ENCODE measurements around the gene INF2.
"Not testable (repeated sequence)": the region's sequence is repeated elsewhere in the genome, so short reads cannot be mapped to it uniquely, and the experiment has no call there.

Gene INF2

GRCh38 chr14:104657101-104657524 is 32.3 kb upstream of the INF2 start:
- DNase-seq (ENCODE audit: low read depth): no peak

GRCh38 chr14:104657563-104658324 is 31.7 kb upstream of the INF2 start:
- DNase-seq (ENCODE audit: low read depth): no peak

DNA sequence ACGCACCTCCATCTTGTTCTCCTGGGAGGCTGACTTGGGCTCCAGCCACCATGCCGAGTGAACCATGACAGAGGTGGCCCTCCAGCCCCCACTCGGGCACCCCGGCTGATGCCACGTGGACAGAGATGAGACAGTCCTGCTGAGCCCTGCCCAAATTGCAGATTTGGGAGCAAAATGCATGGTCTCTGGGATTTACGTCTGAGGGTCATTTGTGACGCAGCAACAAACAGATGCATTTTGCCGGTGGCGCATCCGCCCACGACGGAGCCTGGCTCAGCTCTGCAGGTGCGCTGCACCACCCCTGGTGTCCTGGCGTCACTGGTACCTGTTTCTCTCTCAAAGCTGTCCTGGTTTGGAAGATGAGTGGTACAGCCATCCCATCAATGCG is 31.1 kb upstream of the INF2 start:
- no peak for DNase-seq (ENCODE audit: low read depth)

DNA sequence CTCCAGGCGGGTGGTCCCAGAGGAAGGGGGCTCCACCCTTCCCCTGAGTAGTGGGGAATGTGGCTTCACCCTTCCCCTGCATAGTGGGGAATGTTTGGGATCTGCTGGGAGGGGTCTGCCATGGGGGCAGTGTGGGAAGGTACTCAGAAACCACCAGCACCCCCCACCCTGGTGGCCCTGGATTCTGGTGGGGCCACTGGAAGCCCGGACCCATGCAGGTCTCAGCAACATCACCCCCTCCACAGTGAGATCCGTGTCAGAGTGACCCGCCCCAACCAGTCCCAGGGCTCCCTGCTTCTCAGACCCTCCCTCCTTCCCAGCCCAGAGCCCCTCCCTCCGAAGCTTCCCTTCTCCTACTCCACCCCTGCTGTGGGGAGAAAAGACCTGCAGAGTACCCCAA is 30.3 kb upstream of the INF2 start:
- DNase-seq (ENCODE audit: low read depth): no peak

DNA sequence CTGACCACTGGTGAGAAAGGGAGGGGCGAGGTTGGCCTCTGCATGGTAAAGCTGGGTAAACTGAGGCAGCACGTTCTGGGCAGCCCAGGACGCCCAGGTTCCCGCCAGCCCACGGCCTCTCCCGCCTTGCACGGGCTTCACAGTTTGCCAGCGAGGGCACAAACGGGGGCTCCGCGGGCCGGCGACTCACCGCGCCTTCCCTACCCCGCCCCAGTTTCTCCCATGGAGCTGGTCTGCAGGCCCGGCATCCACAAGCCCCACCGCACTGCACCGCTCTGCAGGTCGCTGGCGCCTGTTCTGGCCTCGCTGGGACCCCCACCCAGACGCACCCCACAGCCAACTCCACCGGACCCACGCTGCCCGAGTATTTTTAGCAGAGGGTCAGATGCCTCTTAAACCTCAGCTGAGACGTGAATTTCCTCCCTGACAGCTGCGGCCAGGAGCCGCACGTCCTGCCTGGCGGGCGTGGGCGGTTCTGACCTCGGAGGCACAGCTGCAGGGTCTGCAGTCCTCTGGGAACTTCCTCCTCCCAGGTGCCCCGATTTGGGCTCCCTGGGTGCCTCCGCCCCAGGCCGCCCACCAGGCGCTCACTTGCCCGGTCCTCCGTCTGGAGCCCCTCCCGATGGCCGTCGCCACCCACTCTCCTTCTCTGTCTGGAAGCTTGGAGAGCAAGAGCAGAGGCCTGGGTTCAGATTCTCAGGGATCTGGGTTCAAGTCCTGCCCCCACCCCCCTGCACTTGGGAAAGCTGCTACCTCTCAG is 29.5 kb upstream of the INF2 start:
- no peak for DNase-seq (ENCODE audit: low read depth)

GRCh38 chr14:104660597-104660996 is 28.8 kb upstream of the INF2 start:
- no peak for DNase-seq (ENCODE audit: low read depth)

DNA sequence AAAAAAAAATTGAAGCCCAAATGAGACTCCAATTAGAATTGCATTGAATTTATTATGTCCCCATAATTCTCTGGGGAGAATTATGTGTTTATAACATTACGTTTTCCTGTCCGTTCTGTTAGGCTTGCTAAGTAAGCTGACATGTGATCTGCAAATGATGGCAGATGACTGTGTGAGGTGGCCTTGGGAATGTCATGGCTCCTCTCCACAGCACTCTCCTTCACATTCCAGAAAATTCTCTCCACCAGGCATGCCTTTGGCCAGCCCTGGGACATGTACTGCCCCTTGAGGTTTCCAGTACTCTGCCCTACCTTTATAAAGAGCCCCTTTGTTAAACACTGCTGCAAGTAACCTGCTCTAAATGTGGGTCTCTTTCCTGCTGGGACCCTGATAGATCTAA is 28.3 kb upstream of the INF2 start:
- no peak for DNase-seq (ENCODE audit: low read depth)

GRCh38 chr14:104661528-104662157 is 27.8 kb upstream of the INF2 start:
- not testable (repeated sequence) for DNase-seq (ENCODE audit: low read depth)

DNA sequence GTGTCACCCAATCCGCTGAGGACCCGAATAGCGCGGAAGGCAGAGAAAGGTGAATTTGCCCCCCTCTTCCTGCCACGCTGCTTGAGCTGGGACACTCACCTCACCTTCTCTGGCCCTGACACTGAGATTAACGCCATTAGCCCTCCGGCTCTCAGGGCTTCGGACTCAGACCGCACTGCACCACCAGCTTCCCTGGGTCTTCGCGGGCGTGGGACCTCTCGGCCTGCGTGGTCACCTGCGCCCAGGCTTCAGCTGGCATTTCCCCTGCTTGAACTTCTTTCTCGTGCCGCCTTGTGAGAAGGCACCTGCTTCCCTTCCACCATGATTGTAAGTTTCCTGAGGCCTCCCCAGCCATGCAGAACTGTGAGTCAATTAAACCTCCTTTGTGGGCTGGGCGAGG is 26.9 kb upstream of the INF2 start:
- not testable (repeated sequence) for DNase-seq (ENCODE audit: low read depth)

GRCh38 chr14:104664107-104664506 is 25.3 kb upstream of the INF2 start:
- no peak for DNase-seq (ENCODE audit: low read depth)

DNA sequence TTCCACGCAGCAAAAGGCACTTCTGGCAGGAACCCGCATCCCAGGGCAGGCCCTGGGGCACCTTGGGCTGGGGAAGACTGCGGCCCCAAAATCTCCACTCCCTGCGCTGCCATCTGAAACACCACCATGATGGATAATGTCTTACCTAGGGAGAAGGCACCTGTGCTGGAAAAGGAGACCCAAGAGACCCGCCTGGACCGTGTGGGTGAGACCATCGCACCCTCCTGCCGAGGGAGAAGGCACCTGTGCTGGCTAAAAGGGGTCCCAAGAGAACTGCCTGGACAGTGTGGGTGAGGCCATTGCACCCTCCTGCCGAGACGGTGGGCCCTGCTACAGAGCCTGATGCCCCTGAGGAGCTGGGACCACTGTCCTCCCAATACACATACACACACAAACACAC is 24.8 kb upstream of the INF2 start:
- DNase-seq (ENCODE audit: low read depth): no peak

DNA sequence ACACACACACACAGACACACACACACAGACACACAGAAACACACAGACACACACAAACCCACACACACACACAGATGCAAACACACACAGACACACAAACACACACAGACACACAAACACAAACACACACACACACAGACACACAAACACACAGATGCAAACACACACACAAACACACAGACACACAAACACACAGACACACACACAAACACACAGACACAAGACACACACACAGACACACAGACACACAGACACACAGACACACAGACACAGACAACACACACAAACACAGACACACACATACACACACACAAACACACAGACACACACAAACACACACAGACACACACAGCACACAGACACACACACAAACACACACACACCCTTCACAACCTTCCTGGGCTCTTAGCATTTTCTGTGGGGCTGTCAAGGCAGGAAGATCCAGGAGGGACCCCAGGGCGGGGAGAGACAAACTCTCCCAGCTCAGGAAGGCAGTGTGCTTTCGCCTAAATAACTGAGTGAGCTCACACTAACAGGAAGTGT is 24.2 kb upstream of the INF2 start:
- DNase-seq (ENCODE audit: low read depth): no peak

- DNase-seq (ENCODE audit: low read depth): no peak
Measured at GRCh38 chr14:104665657-104666522, 23.5 kb upstream of the INF2 start.

DNA sequence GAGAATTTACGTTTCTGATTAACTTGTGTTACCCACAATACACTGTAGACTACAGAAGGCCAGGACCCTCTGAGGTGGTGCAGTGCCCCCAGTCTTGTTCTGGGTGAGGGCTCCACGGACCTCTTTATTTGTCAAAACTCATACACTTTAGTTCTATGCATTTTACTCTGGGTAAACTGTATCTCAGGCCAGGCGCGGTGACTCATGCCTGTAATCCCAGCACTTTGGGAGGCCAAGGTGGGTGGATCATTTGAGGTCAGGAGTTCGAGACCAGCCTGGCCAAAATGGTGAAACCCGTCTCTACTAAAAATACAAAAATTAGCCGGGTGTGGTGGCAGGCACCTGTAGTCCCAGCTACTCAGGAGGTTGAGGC is 22.9 kb upstream of the INF2 start:
- DNase-seq (ENCODE audit: low read depth): not testable (repeated sequence)

GRCh38 chr14:104666981-104667380 is 22.4 kb upstream of the INF2 start:
- no peak for DNase-seq (ENCODE audit: low read depth)

- DNase-seq (ENCODE audit: low read depth): no peak
Measured at GRCh38 chr14:104669697-104670096, 19.7 kb upstream of the INF2 start.

GRCh38 chr14:104671330-104671977 is 18.0 kb upstream of the INF2 start:
- not testable (repeated sequence) for DNase-seq (ENCODE audit: low read depth)

DNA sequence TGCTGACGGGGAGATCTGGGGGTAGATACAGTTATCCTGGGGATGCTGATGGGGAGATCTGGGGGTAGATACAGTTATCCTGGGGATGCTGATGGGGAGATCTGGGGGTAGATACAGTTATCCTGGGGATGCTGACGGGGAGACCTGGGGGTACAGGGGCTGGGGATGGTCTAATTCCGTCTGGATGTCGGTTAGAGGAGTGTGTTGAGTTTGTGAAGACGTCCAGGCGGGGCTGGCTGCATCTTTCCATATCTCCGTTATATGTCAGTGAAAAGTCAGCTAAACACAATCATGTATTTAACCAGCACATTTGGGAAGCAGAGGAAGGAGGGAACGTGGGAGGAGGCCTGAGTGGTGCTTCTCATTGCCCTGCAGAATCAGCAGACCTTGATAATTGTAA is 17.3 kb upstream of the INF2 start:
- not testable (repeated sequence) for DNase-seq (ENCODE audit: low read depth)

- no peak for DNase-seq (ENCODE audit: low read depth)
Measured at GRCh38 chr14:104673481-104673880, 15.9 kb upstream of the INF2 start.

DNA sequence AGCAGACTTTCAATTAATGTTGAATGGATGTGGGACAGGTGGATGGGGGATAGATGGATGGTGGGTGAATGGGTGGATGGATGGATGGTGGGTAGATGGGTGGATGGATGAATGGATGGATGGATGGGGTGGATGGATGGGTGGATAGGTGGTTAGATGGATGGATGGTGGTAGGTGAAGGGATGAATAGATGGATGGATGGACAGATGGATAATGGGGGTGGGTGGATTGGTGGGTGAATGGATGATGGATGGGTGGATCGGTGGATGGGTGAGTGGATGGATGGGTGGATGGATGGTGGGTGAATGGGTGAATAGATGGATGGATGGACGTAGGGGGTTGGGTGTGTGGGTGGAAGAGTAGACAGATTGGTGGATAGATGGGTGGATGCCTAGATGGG is 14.0 kb upstream of the INF2 start:
- no peak for DNase-seq (ENCODE audit: low read depth)

DNA sequence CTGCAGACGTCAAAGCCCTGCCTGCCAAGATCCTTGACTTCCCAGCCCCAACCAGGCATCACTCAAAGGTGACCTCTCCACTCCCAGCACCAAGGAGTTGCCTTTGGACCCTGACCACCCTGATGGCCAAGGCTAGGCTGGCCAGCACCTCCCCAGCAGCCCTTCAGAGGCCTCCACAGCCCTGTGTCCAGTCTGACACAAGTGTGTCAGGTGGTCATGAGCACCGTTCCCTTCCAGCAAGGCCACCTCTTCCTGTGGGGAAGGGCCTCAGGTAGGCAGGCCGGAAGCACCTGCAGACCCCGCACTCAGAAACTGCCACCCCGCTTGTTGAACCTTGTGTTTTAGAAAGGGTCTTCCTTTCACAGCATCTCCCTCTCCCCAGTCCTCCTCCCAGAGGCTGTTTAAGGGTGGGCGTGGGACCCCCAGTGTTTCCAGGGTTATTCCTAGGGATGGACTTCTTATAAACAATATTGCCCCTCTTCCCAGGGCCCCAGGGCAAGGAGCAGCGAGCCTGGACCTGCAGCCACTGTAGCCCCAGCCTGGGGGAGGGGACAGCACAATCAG is 13.2 kb upstream of the INF2 start:
- DNase-seq (ENCODE audit: low read depth): no peak

All from fibroblast of gingiva (primary cell).